Mammary epithelial cell (primary cell): Measurements from ENCODE around the gene ST6GAL1.

Experiments used
- CTCF ChIP-seq, 2 donors: IDR thresholded peaks in 1 of 2; conservative IDR thresholded peaks in 1 of 2; 2 replicates each; pipeline ENCODE4 v1.5.1; 2011 to 2012; ENCODE audit warnings: inconsistent platforms in 2 of 2, low read length in 2 of 2, mild to moderate bottlenecking in 2 of 2, control low read depth in 1 of 2, low read depth in 1 of 2; ENCODE audit not compliant: insufficient read depth in 1 of 2; ENCODE audit errors: extremely low read depth in 1 of 2
- EZH2 ChIP-seq: IDR thresholded peaks from 2 replicates; pipeline ENCODE4 v1.6.1; 2012; ENCODE audit warnings: low read length, inconsistent platforms, borderline replicate concordance

GRCh38 chr3:186963636-186964035 lies 33.3 kb downstream of the ST6GAL1 start:
- TF ChIP-seq CTCF (conservative IDR thresholded peaks at IDR 0.05 in 1 of 2, IDR thresholded peaks at IDR 0.05 in 1 of 2; ENCODE audit: extremely low read depth in 1 of 2, insufficient read depth in 1 of 2, low read depth in 1 of 2, low read length in 2 of 2): no peak
- no peak for TF ChIP-seq EZH2
